ENCODE measurements around the gene TIMM8A.

Gene TIMM8A

DNA sequence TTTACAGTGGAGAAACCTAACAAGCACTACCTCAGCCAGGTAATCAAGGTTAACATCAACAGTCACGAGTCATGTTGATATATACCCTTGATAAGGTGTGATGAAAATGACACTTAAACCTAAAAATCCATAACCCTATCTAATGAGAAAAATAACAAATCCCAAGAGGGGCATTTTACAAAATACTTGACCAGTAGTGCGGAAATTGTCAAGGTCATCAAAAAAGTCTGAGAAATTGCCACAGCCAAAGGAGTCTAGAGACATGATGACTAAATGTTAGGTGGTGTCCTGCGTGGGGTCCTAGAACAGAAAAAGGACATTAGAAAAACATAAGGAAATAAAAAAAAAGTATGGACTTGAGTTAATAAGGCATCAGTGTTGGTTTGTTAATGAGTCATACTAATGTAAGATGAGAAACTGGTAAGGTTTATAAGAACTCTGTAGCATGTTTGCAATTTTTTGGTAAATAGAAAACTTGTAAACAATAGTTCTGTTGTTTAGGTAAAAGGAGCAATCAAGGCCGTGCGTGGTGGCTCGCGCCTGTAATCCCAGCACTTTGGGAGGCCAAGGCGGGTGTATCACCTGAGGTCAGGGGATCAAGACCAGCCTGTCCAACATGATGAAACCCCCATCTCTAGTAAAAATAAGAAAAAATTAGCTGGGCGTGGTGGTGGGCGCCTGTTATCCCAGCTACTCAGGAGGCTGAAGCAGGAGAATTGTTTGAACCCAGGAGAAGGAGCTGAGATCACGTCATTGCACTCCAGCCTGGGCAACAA, 45.2 kb upstream of the TIMM8A start:
- Histone ChIP-seq H3K9ac (ENCODE audit: low read length) (no peak overlapping the region), H3K14ac (ENCODE audit: low read length) (no peak overlapping the region), H2AK5ac (ENCODE audit: low read length) (no peak overlapping the region), H2BK120ac (ENCODE audit: insufficient read depth, low read length, poor library complexity) (no peak overlapping the region), H2BK12ac (ENCODE audit: low read length) (no peak overlapping the region), H4K8ac (ENCODE audit: low read depth, low read length) (no peak overlapping the region), H2BK5ac (ENCODE audit: low read depth, low read length, poor library complexity) (no peak overlapping the region), H3K4ac (ENCODE audit: low read depth, low read length) (no peak overlapping the region), H3K9me3 (ENCODE audit: insufficient read depth, low read depth, low read length) (no peaks in the 10 kb centered on the region), H3K18ac (ENCODE audit: low read length) (no peak overlapping the region), H3K36me3 (ENCODE audit: control insufficient read depth in 1 of 2, insufficient read depth in 2 of 2, low read length in 2 of 2) (peaks cover 2 to 6% of the 10 kb centered on the region in 2 experiments), H3K79me1 (ENCODE audit: low read length) (peaks cover 5% of the 10 kb centered on the region), H3K27ac (ENCODE audit: low read depth, low read length) (no peak overlapping the region), H3K27me3 (ENCODE audit: insufficient read depth, low read length) (no peaks in the 10 kb centered on the region), H3K4me3 (ENCODE audit: low read depth, low read length) (no peak overlapping the region), H3K4me1 (ENCODE audit: control insufficient read depth in 1 of 2, insufficient read depth in 2 of 2, low read length in 2 of 2) (peaks cover 2 to 3% of the 10 kb centered on the region in 2 experiments), H4K12ac (ENCODE audit: low read depth, low read length) (no peak overlapping the region), H4K91ac (ENCODE audit: low read depth, low read length) (no peak overlapping the region), H3K4me2 (ENCODE audit: low read length) (no peak overlapping the region), H3K79me2 (ENCODE audit: control insufficient read depth, insufficient read depth, low read length, poor library complexity) (peaks cover 6% of the 10 kb centered on the region), H2AFZ (ENCODE audit: insufficient read depth, low read length, poor library complexity) (no peak overlapping the region), H3K23ac (ENCODE audit: low read length) (no peak overlapping the region)
- no CpG with 5 or more reads among the region's 11 CpGs for WGBS (ENCODE audit: extremely low coverage, insufficient coverage, insufficient read length)
- no peak for DNase-seq

DNA sequence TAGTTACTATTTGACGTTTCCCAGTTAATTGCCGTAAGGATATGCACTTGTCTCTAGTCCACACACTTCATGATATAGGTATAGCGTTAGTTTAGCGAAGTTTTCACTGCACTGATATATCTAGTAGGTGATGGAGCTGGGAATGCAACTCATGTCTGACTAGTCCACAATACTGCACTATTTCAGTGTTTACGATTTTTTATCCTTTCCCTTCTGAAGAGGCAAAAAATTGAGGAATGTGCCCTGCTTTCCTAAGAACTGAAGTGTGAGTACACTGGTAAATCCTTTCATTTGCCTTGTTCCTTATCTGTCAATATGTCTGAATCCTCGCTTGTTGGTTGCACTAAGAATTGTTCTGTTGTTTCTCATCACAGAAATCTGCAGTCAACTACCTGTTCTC, 43.3 kb upstream of the TIMM8A start:
- H3K9me3 ChIP-seq (ENCODE audit: insufficient read depth, low read depth, low read length), result no peaks in the 10 kb centered on the region
- H3K36me3 ChIP-seq (ENCODE audit: control insufficient read depth in 1 of 2, insufficient read depth in 2 of 2, low read length in 2 of 2), result peaks cover 2 to 6% of the 10 kb centered on the region in 2 experiments
- H2AFZ ChIP-seq (ENCODE audit: insufficient read depth, low read length, poor library complexity), result no peak overlapping the region
- H3K79me2 ChIP-seq (ENCODE audit: control insufficient read depth, insufficient read depth, low read length, poor library complexity), result peaks cover 6% of the 10 kb centered on the region
- no peak overlapping the region for H4K8ac ChIP-seq (ENCODE audit: low read depth, low read length)
- no peak overlapping the region for H3K18ac ChIP-seq (ENCODE audit: low read length)
- no peak overlapping the region for H2AK5ac ChIP-seq (ENCODE audit: low read length)
- no peak overlapping the region for H3K4me3 ChIP-seq (ENCODE audit: low read depth, low read length)
- no peak overlapping the region for H3K27ac ChIP-seq (ENCODE audit: low read depth, low read length)
- no peak overlapping the region for H4K91ac ChIP-seq (ENCODE audit: low read depth, low read length)
- H2BK12ac ChIP-seq (ENCODE audit: low read length), result no peak overlapping the region
- H3K79me1 ChIP-seq (ENCODE audit: low read length), result peaks cover 5% of the 10 kb centered on the region
- no peak overlapping the region for H4K12ac ChIP-seq (ENCODE audit: low read depth, low read length)
- no peak for DNase-seq
- H3K4me2 ChIP-seq (ENCODE audit: low read length), result peak overlapping the region; percentile 56
- H3K27me3 ChIP-seq (ENCODE audit: insufficient read depth, low read length), result no peaks in the 10 kb centered on the region
- no CpG with 5 or more reads among the region's 6 CpGs for WGBS (ENCODE audit: extremely low coverage, insufficient coverage, insufficient read length)
- no peak overlapping the region for H3K14ac ChIP-seq (ENCODE audit: low read length)
- H3K4me1 ChIP-seq (ENCODE audit: control insufficient read depth in 1 of 2, insufficient read depth in 2 of 2, low read length in 2 of 2), result peaks cover 2 to 4% of the 10 kb centered on the region in 2 experiments
- H2BK120ac ChIP-seq (ENCODE audit: insufficient read depth, low read length, poor library complexity), result no peak overlapping the region
- H2BK5ac ChIP-seq (ENCODE audit: low read depth, low read length, poor library complexity), result no peak overlapping the region
- H3K23ac ChIP-seq (ENCODE audit: low read length), result no peak overlapping the region
- peak overlapping the region; percentile 70 for H3K9ac ChIP-seq (ENCODE audit: low read length)
- H3K4ac ChIP-seq (ENCODE audit: low read depth, low read length), result no peak overlapping the region

DNA sequence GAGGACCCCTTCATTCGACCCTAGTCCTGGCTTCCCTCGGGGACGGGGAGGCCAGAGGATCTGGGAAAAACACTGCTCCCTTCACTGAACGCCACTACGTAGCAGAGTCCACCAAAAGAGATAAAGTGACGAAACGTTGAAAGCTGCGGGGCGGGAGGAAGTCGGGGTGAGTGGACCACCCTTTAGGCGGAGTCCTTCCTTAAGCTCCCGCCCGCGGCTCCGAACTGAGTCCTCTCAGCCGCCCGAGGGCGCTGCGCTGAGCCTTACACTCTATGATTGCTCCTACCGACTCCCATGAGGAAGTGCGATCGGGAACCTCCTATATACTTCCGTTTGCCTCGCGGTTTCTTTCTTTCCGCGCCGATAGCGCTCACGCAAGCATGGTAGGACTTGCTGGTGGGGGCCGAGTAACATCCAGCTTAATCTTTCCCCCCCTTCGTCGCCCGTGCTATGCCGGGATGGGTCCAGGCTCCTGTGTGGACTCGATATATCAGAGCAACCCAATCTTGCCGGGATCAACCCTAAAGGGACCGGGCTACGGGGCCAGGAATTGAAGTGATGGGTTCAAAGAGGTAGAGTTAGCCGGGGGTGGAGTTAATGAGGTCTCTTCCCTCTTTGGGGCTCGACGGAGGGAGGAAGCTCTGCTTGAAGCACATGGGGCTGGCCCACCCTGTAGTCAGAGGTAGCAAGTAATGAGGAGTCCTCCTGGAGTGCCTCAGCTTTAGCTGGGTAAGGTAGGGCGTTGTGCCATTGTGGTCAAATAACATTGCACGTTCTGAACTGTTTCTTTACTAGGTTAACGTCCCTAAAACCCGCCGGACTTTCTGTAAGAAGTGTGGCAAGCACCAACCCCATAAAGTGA, 42.4 kb upstream of the TIMM8A start, which contains the start of gene RPL36A:
RPL36A (plus strand) TSS at position 348 of the 862 bp plus-strand sequence; CDS start at position 381, 33 bp downstream.
- Histone ChIP-seq H3K9me3 (ENCODE audit: insufficient read depth, low read depth, low read length) (no peaks in the 10 kb centered on the region), H4K91ac (ENCODE audit: low read depth, low read length) (peak within 1 kb of the TSS; percentile 87), H4K12ac (ENCODE audit: low read depth, low read length) (peak within 1 kb of the TSS; percentile 83), H3K14ac (ENCODE audit: low read length) (peak within 1 kb of the TSS; percentile 92), H3K36me3 (ENCODE audit: control insufficient read depth in 1 of 2, insufficient read depth in 2 of 2, low read length in 2 of 2) (peaks cover 2 to 6% of the 10 kb centered on the region in 2 experiments), H3K4ac (ENCODE audit: low read depth, low read length) (peak within 1 kb of the TSS; percentile 87), H4K8ac (ENCODE audit: low read depth, low read length) (peak within 1 kb of the TSS; percentile 93), H3K79me1 (ENCODE audit: low read length) (peaks cover 5% of the 10 kb centered on the region), H3K27ac (ENCODE audit: low read depth, low read length) (peak within 1 kb of the TSS; percentile 44), H3K4me2 (ENCODE audit: low read length) (peak within 1 kb of the TSS; percentile 79), H3K27me3 (ENCODE audit: insufficient read depth, low read length) (no peaks in the 10 kb centered on the region), H3K4me1 (ENCODE audit: control insufficient read depth in 1 of 2, insufficient read depth in 2 of 2, low read length in 2 of 2) (peaks cover 2 to 6% of the 10 kb centered on the region in 2 experiments), H2AK5ac (ENCODE audit: low read length) (peak within 1 kb of the TSS; percentile 54), H2BK120ac (ENCODE audit: insufficient read depth, low read length, poor library complexity) (no peak within 1 kb of the TSS), H2BK12ac (ENCODE audit: low read length) (peak within 1 kb of the TSS; percentile 89), H3K18ac (ENCODE audit: low read length) (peak within 1 kb of the TSS; percentile 88), H3K79me2 (ENCODE audit: control insufficient read depth, insufficient read depth, low read length, poor library complexity) (peaks cover 6% of the 10 kb centered on the region), H3K9ac (ENCODE audit: low read length) (peak within 1 kb of the TSS; percentile 70), H3K23ac (ENCODE audit: low read length) (no peak within 1 kb of the TSS), H2AFZ (ENCODE audit: insufficient read depth, low read length, poor library complexity) (peak within 1 kb of the TSS; percentile 79), H3K4me3 (ENCODE audit: low read depth, low read length) (peak within 1 kb of the TSS; percentile 74), H2BK5ac (ENCODE audit: low read depth, low read length, poor library complexity) (peak within 1 kb of the TSS; percentile 61)
- whole genome bisulfite sequencing (ENCODE audit: extremely low coverage, insufficient coverage, insufficient read length), result no CpG with 5 or more reads among the region's 47 CpGs
- DNase-seq, result peak; percentile 80 to 85

DNA sequence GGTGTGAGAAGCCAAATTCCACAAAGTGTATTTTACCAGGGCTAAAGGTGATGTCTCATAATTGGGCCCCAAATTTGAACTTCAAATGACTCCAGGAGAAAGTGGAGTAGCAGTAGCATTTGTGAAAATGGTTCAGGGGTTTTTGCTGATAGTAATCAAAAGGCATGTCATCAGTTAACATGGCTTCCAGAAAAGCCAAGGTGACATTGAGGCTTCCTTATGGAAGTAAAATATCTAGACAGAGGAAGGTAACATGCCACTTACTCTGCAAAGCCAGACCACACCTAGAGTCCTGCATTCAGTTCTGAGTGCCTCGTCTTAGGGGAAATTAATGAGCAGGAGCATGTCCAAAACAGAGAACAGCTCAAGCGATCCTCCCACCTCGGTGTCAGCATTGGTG, 40.1 kb upstream of the TIMM8A start:
- no peaks in the 10 kb centered on the region for H3K27me3 ChIP-seq (ENCODE audit: insufficient read depth, low read length)
- no CpG with 5 or more reads among the region's 3 CpGs for WGBS (ENCODE audit: extremely low coverage, insufficient coverage, insufficient read length)

More for the DNA sequence above, 40.1 kb upstream of the TIMM8A start:
- no peak overlapping the region for H4K91ac ChIP-seq (ENCODE audit: low read depth, low read length)
- no peaks in the 10 kb centered on the region for H3K36me3 ChIP-seq (ENCODE audit: control insufficient read depth in 1 of 2, insufficient read depth in 2 of 2, low read length in 2 of 2)
- no peak overlapping the region for H4K8ac ChIP-seq (ENCODE audit: low read depth, low read length)
- H4K12ac ChIP-seq (ENCODE audit: low read depth, low read length), result no peak overlapping the region
- no peak overlapping the region for H3K4ac ChIP-seq (ENCODE audit: low read depth, low read length)
- H2AFZ ChIP-seq (ENCODE audit: insufficient read depth, low read length, poor library complexity), result no peak overlapping the region
- H3K18ac ChIP-seq (ENCODE audit: low read length), result no peak overlapping the region
- no peak overlapping the region for H2BK5ac ChIP-seq (ENCODE audit: low read depth, low read length, poor library complexity)
- peaks cover 6% of the 10 kb centered on the region for H3K79me2 ChIP-seq (ENCODE audit: control insufficient read depth, insufficient read depth, low read length, poor library complexity)
- H3K4me2 ChIP-seq (ENCODE audit: low read length), result no peak overlapping the region
- H2BK12ac ChIP-seq (ENCODE audit: low read length), result no peak overlapping the region
- no peak for DNase-seq
- H3K9me3 ChIP-seq (ENCODE audit: insufficient read depth, low read depth, low read length), result no peaks in the 10 kb centered on the region
- peaks cover 2 to 9% of the 10 kb centered on the region in 2 experiments for H3K4me1 ChIP-seq (ENCODE audit: control insufficient read depth in 1 of 2, insufficient read depth in 2 of 2, low read length in 2 of 2)
- no peak overlapping the region for H3K27ac ChIP-seq (ENCODE audit: low read depth, low read length)
- no peak overlapping the region for H3K9ac ChIP-seq (ENCODE audit: low read length)
- H3K23ac ChIP-seq (ENCODE audit: low read length), result no peak overlapping the region
- peaks cover 5% of the 10 kb centered on the region for H3K79me1 ChIP-seq (ENCODE audit: low read length)
- no peak overlapping the region for H2AK5ac ChIP-seq (ENCODE audit: low read length)
- no peak overlapping the region for H3K14ac ChIP-seq (ENCODE audit: low read length)
- no peak overlapping the region for H3K4me3 ChIP-seq (ENCODE audit: low read depth, low read length)
- no peak overlapping the region for H2BK120ac ChIP-seq (ENCODE audit: insufficient read depth, low read length, poor library complexity)

Data from trophoblast cell (in vitro differentiated cells and primary cell).